Stimulated activated CD4-positive, alpha-beta T cell treated with anti-CD3 and anti-CD28 coated beads, TNF-alpha, amount 100 ng/mL, for 24 hours (primary cell): ENCODE data around the gene FBRSL1.

Experiments
- DNase-seq, 3 experiments: peaks; one replicate each; pipeline ENCODE4 v3.0.0-alpha.2; 2020; ENCODE audit warnings: low read depth in 3 of 3

FBRSL1 gene

GRCh38 chr12:132483612-132484011, 6.3 kb upstream of the FBRSL1 start:
- DNase-seq: no peak

- no peak for DNase-seq
These were observed 5.6 kb upstream of the FBRSL1 start for GRCh38 chr12:132484183-132484890.

GRCh38 chr12:132484891-132485441, 5.0 kb upstream of the FBRSL1 start:
- DNase-seq: no peak

- DNase-seq: no peak
These were observed 4.3 kb upstream of the FBRSL1 start for GRCh38 chr12:132485619-132486018.

GRCh38 chr12:132486168-132486567, 3.8 kb upstream of the FBRSL1 start:
- DNase-seq: no peak

- DNase-seq: no peak
These were observed 3.4 kb upstream of the FBRSL1 start for GRCh38 chr12:132486576-132486975.

GRCh38 chr12:132487311-132487741, 2.6 kb upstream of the FBRSL1 start:
- no peak for DNase-seq

- peak in 1 of 3 experiments; percentile 19 for DNase-seq
These were observed 1.5 kb upstream of the FBRSL1 start for GRCh38 chr12:132488127-132489077.

GRCh38 chr12:132489078-132489601, 811 bp upstream of the FBRSL1 start:
- DNase-seq: peak in 1 of 3 experiments; percentile 53

GRCh38 chr12:132490422-132491137, 629 bp downstream of the FBRSL1 start:
- DNase-seq: no peak

GRCh38 chr12:132491138-132491663, 1.2 kb downstream of the FBRSL1 start:
- DNase-seq: no peak

- no peak for DNase-seq
These were observed 1.9 kb downstream of the FBRSL1 start for GRCh38 chr12:132491761-132492378.

- no peak for DNase-seq
These were observed 2.6 kb downstream of the FBRSL1 start for GRCh38 chr12:132492522-132492921.

GRCh38 chr12:132492951-132493350, 3.0 kb downstream of the FBRSL1 start:
- no peak for DNase-seq

GRCh38 chr12:132493482-132494178, 3.7 kb downstream of the FBRSL1 start:
- DNase-seq: no peak

- DNase-seq: no peak
These were observed 4.6 kb downstream of the FBRSL1 start for GRCh38 chr12:132494294-132495164.

- no peak for DNase-seq
These were observed 5.2 kb downstream of the FBRSL1 start for GRCh38 chr12:132495165-132495544.

- DNase-seq: no peak
These were observed 5.8 kb downstream of the FBRSL1 start for GRCh38 chr12:132495629-132496357.

GRCh38 chr12:132496358-132496669, 6.4 kb downstream of the FBRSL1 start:
- no peak for DNase-seq
